RWPE1 (cell line): ENCODE data around the gene CTNNA2.
A peak's percentile ranks its signal among the peaks of the same experiment; 100 is the strongest.

Source experiments
- CTCF ChIA-PET: fragments of 350-600 bp; sonication (Branson Sonifier 250); formaldehyde crosslinking; extraction: SDS; loops from one replicate; lab custom pipeline; 2021; lab: Yijun Ruan, JAX
- POLR2A ChIA-PET: fragments of 400-600 bp; formaldehyde crosslinking; extraction: SDS; loops from one replicate; lab custom pipeline; 2020; ENCODE audit warnings: antibody characterized with exemption; ENCODE audit not compliant: low non-redundant PET; lab: Yijun Ruan, JAX
- DNase-seq: peaks from one replicate; pipeline ENCODE4 v3.0.0; 2012; ENCODE audit warnings: low spot score
- H3K27ac ChIP-seq: fragments of 450-650 bp; 2 replicates; pipeline ENCODE4 v1.5.1; 2017
- CTCF ChIP-seq: fragments of 450-650 bp; conservative IDR thresholded peaks from 2 replicates; pipeline ENCODE4 v1.5.1; 2017; ENCODE audit warnings: low read depth, mild to moderate bottlenecking

CTNNA2 gene

GRCh38 chr2:80300346-80300745 lies 787.5 kb downstream of the CTNNA2 start:
- no peak overlapping the region for H3K27ac ChIP-seq
- TF ChIP-seq CTCF, result no peak
- ChIA-PET CTCF (no interaction called here), POLR2A (no interaction called here)
- DNase-seq, result no peak

GRCh38 chr2:80300954-80301353 lies 788.1 kb downstream of the CTNNA2 start:
- ChIA-PET CTCF (no interaction called here), POLR2A (no interaction called here)
- no peak overlapping the region for H3K27ac ChIP-seq
- TF ChIP-seq CTCF, result no peak
- no peak for DNase-seq

GRCh38 chr2:80302001-80302313 lies 789.1 kb downstream of the CTNNA2 start:
- POLR2A ChIA-PET, result no interaction called here
- no peak for DNase-seq
- CTCF ChIA-PET, result no interaction called here
- no peak for TF ChIP-seq CTCF
- no peak overlapping the region for H3K27ac ChIP-seq

- ChIA-PET POLR2A (no interaction called here), CTCF (no interaction called here)
- no peak overlapping the region for H3K27ac ChIP-seq
- no peak for DNase-seq
- TF ChIP-seq CTCF, result no peak
These were observed 789.6 kb downstream of the CTNNA2 start for GRCh38 chr2:80302314-80303005.

- no peak overlapping the region for H3K27ac ChIP-seq
- no peak for TF ChIP-seq CTCF
- CTCF ChIA-PET, result no interaction called here
- POLR2A ChIA-PET, result no interaction called here
- peak; percentile 1 for DNase-seq
These were observed 790.4 kb downstream of the CTNNA2 start for GRCh38 chr2:80303006-80303908.

GRCh38 chr2:80303909-80304837 lies 791.3 kb downstream of the CTNNA2 start, which contains the start of gene LRRTM1:
Gene LRRTM1, minus strand, starts transcription at chr2:80304752. Its CDS starts 933 bp downstream, at chr2:80303819.
- DNase-seq, result peak; percentile 2
- no peak within 1 kb of the TSS for H3K27ac ChIP-seq
- POLR2A ChIA-PET, result no interaction called here
- TF ChIP-seq CTCF, result no peak
- CTCF ChIA-PET, result no interaction called here
